Neutrophil (primary cell): ENCODE results near the gene EPHB3.

ENCODE experiments used
- H3K27ac ChIP-seq: fragments of 200-600 bp; sonication (generic); 2 replicates; pipeline ENCODE4 v1.5.1; 2016; ENCODE audit warnings: mild to moderate bottlenecking, moderate library complexity
- H3K27me3 ChIP-seq: fragments of 200-600 bp; sonication (generic); 2 replicates; pipeline ENCODE4 v1.6.0; 2016; ENCODE audit warnings: mild to moderate bottlenecking
- H3K36me3 ChIP-seq: fragments of 200-600 bp; sonication (generic); 2 replicates; pipeline ENCODE4 v1.5.1; 2017
- H3K4me1 ChIP-seq, 2 experiments: fragments of 200-600 bp in 1 of 2; sonication (generic) in 1 of 2; 1 replicate in 1 of 2; 2 replicates in 1 of 2; pipeline versions ENCODE4 v1.5.1 to v1.6.1; 2013 to 2016; ENCODE audit warnings: low read depth in 1 of 2, low read length in 1 of 2, mild to moderate bottlenecking in 1 of 2, moderate library complexity in 1 of 2; ENCODE audit not compliant: control insufficient read depth in 1 of 2, insufficient read depth in 1 of 2
- H3K4me3 ChIP-seq, 2 experiments: fragments of 200-600 bp in 1 of 2; sonication (generic) in 1 of 2; 1 replicate in 1 of 2; 2 replicates in 1 of 2; pipeline ENCODE4 v1.5.1; 2013 to 2016; ENCODE audit warnings: low read depth in 1 of 2, low read length in 1 of 2, mild to moderate bottlenecking in 1 of 2, moderate library complexity in 1 of 2
- H3K9me3 ChIP-seq: fragments of 200-600 bp; sonication (generic); 2 replicates; pipeline ENCODE4 v1.5.1; 2016
- TF ChIP-seq, protein P1 (sequence below): fragments of 200-600 bp; sonication (generic); IDR thresholded peaks from 2 replicates; pipeline ENCODE4 v1.5.1; 2016; ENCODE audit warnings: antibody characterized with exemption

EPHB3 gene

DNA sequence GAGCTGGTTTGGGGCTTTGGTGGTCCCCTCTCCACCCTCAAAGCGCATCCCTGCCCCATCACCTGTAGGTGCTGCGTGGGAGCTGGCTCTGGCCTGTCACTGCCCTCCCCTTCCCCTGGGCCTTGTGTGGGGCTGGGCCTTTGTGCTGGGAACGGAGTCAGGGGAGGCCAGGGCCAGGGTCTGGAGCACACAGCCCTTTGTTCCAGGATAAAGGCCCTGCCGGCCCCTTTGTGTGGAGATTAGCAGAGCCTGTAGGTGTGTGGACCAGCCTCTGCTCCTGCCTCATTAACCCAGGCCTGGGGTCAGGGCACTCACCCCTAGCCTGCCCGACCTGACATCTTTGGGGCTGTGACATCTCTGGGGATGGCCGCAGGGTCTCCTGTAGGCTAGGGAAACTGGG is 8.9 kb downstream of the EPHB3 start:
- Histone ChIP-seq H3K27ac (no peak overlapping the region), H3K4me3 (no peak overlapping the region), H3K36me3 (no peaks in the 10 kb centered on the region), H3K4me1 (peaks cover 6 to 14% of the 10 kb centered on the region in 2 experiments), H3K27me3 (peaks cover 73% of the 10 kb centered on the region), H3K9me3 (no peaks in the 10 kb centered on the region)
- TF ChIP-seq, protein P1, sequence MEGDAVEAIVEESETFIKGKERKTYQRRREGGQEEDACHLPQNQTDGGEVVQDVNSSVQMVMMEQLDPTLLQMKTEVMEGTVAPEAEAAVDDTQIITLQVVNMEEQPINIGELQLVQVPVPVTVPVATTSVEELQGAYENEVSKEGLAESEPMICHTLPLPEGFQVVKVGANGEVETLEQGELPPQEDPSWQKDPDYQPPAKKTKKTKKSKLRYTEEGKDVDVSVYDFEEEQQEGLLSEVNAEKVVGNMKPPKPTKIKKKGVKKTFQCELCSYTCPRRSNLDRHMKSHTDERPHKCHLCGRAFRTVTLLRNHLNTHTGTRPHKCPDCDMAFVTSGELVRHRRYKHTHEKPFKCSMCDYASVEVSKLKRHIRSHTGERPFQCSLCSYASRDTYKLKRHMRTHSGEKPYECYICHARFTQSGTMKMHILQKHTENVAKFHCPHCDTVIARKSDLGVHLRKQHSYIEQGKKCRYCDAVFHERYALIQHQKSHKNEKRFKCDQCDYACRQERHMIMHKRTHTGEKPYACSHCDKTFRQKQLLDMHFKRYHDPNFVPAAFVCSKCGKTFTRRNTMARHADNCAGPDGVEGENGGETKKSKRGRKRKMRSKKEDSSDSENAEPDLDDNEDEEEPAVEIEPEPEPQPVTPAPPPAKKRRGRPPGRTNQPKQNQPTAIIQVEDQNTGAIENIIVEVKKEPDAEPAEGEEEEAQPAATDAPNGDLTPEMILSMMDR = no peak

DNA sequence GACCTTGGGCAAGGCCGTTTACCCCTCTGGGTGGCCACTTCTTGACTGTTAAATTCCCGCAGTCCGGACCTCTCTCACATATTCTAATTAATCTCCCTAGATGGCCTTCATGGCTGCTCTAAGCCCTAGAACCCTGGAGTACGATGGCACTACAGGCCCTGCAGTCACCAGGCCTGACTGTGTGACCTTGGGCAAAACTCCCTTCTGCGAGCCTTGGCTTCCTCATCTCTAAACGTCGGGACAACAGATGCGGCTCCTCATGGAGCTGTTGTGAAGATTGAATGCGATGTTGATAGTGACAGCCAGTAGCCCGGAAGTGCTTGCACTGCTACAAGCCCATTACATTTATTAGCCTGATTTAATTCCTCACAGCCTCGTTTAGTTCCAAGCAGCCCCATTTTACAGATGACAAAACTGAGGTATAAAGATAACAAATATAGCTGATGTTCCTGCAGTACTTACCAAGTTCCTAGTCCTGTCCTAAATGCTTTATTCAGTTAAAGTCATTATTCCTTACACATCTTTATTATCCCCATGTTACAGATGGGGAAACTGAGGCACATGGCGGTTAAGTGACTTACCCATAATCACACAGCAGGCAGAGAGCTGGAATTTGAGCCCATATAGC is 10.3 kb downstream of the EPHB3 start:
- Histone ChIP-seq H3K27me3 (peaks cover 59% of the 10 kb centered on the region), H3K4me1 (peaks cover 6 to 14% of the 10 kb centered on the region in 2 experiments)
- TF ChIP-seq, protein P1 = no peak

DNA sequence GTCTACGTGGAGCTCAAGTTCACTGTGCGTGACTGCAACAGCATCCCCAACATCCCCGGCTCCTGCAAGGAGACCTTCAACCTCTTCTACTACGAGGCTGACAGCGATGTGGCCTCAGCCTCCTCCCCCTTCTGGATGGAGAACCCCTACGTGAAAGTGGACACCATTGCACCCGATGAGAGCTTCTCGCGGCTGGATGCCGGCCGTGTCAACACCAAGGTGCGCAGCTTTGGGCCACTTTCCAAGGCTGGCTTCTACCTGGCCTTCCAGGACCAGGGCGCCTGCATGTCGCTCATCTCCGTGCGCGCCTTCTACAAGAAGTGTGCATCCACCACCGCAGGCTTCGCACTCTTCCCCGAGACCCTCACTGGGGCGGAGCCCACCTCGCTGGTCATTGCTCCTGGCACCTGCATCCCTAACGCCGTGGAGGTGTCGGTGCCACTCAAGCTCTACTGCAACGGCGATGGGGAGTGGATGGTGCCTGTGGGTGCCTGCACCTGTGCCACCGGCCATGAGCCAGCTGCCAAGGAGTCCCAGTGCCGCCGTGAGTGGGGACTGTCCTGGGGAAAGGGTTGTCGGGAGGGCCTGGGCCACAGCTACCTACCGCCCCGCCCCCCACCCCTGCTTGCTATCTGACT is 11.2 kb downstream of the EPHB3 start:
- TF ChIP-seq, protein P1 = no peak
- Histone ChIP-seq H3K9me3 (no peaks in the 10 kb centered on the region), H3K4me1 (peaks cover 6 to 14% of the 10 kb centered on the region in 2 experiments), H3K27me3 (peaks cover 50% of the 10 kb centered on the region), H3K4me3 (no peak overlapping the region), H3K27ac (no peak overlapping the region), H3K36me3 (no peaks in the 10 kb centered on the region)

More for the DNA sequence above, 10.3 kb downstream of the EPHB3 start:
- Histone ChIP-seq H3K4me3 (no peak overlapping the region), H3K9me3 (no peaks in the 10 kb centered on the region), H3K27ac (no peak overlapping the region), H3K36me3 (no peaks in the 10 kb centered on the region)

DNA sequence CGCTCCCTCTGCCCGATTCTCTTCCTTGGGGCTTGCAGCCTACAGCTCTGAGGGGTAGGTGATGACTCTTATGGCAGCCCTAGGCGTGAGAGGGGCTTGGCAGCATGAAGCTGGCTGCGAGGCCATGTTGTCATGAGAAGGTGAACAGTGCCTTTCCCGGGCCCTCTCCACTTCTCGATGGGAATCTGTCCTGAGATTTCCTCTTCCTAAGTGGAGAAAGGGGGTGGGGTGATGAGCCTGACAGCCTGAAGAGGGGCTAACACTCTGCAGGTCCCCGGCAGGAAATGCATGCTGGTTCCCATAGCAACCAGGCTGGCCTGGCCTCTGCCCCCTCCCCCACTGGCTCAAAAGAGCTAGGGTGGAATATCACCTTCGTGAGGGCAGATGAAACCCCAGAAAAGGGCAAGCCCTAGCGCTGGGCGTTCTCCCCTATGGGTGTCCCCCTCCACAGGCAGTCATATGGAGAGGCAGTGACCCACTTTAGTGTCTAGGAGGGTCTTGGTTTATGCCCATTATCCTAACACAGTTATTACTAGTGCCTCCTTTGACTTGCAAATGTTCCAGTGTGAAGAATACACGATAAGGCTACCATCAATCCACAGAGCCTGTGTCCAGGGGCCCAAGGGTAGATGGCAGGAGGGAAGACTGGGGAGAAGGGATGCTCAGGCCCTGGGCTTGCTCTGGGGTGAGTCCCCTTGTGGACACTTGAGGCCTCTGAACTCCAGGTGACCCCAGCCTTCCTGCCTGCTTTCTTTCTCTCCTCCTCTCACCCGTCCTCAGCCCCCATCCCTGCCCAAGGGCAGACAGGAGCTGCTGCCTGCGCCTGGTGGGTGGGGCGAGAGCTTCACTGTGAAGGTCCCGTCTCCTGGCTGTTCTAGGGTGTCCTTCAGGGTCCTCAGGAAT is 13.2 kb downstream of the EPHB3 start:
- no peaks in the 10 kb centered on the region for H3K9me3 ChIP-seq
- peaks cover 30% of the 10 kb centered on the region for H3K27me3 ChIP-seq
- H3K36me3 ChIP-seq = no peaks in the 10 kb centered on the region
- H3K4me1 ChIP-seq = peaks cover 0 to under 1% of the 10 kb centered on the region in 2 experiments
- TF ChIP-seq, protein P1 = no peak
- no peak overlapping the region for H3K27ac ChIP-seq
- no peak overlapping the region for H3K4me3 ChIP-seq

DNA sequence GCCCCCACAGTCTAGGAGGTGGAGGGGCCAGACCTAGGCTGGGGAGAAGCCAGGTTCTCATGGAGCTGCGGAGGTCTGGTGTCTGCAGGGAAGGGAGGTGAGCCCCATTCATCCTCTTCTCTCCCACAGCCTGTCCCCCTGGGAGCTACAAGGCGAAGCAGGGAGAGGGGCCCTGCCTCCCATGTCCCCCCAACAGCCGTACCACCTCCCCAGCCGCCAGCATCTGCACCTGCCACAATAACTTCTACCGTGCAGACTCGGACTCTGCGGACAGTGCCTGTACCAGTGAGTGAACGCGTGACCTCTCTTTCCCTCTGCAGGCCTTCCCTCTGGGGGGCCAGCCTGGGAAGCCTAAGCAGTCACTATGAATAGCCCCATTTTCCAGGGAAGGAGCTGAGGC is 14.1 kb downstream of the EPHB3 start:
- no peaks in the 10 kb centered on the region for H3K9me3 ChIP-seq
- no peaks in the 10 kb centered on the region for H3K36me3 ChIP-seq
- H3K27me3 ChIP-seq = peaks cover 20% of the 10 kb centered on the region
- H3K4me3 ChIP-seq = no peak overlapping the region
- TF ChIP-seq, protein P1 = no peak
- no peaks in the 10 kb centered on the region for H3K4me1 ChIP-seq
- H3K27ac ChIP-seq = no peak overlapping the region
